HT-29 (cell line): ENCODE measurements around the gene KIFBP. TPM values are rescaled to one million over a fixed set of nuclear protein-coding genes. Genes with fewer than 3 reads are reported as not detected.
A peak's percentile ranks its signal among the peaks of the same experiment; 100 is the strongest.

Source experiments
- DNase-seq: peaks from one replicate; pipeline ENCODE4 v3.0.0-alpha.2; 2015; ENCODE audit warnings: low spot score
- total RNA-seq: library from RNA; depleted of rRNA; stranded (reverse); fragments of >200 nt; shearing (Covaris generic); gene quantifications from 2 replicates; pipeline ENCODE4 v1.2.3, GENCODE V29; 2014; rRNA removed

The KIFBP gene
- total RNA-seq, 1 experiment from 2014 or later, result 18.1 TPM

DNA sequence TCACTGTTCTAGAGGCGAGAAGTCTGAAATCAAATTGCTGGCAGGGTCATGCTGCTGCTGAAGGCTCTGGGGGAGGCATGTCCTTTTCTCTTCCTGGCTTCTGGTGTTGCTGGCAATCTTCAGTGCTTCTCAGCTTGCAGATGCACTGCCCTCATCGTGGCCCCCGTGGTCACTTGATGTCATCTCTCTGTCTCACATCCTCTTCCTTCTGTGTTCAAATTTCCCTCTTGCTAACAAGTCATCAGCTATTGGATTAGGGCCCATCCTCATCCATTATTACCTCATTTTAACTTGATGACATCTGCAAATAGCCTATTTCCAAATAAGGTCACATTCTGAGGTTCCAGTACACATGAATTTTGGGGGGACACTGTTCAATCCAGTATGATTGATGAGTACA, 62.7 kb downstream of the KIFBP start:
- DNase-seq, result no peak

- DNase-seq, result no peak
Observed at GRCh38 chr10:69051710-69052487, 63.3 kb downstream of the KIFBP start.

DNA sequence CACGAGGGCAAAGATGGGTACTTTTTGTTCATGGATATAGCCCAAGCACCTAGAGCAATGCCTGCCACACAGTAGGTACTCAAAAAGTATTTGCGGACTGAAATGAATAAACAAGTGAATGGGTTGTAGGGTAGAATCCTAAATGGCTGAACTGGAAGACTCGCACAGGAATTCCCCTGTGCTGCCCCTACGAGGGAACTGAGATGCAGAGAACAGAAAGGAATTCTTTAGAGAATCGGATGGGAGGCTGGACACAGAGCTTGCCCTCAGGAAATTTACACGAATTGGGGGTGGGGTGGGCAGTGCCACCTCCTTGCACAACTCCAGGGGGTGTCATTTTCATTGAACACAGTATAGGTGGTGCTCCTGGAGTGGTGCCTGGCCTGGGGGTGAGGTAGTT, 64.1 kb downstream of the KIFBP start:
- DNase-seq, result no peak

DNA sequence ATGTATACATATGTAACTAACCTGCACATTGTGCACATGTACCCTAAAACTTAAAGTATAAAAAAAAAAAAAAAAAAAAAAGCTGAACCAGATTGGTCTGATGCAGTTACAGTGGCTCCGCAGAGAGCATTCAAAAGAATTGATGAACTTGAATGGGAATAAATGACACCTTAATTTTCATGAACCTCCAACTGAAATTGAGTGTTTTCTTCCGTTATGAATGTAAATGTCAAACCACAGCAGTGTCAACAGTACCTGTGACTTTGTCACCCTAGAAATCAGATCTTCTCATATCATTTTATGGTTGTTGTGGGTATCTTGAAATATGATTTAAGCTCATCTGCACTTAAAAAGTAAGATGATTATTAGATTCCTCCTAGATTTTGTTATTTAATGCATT, 66.6 kb downstream of the KIFBP start:
- DNase-seq, result no peak

- no peak for DNase-seq
Observed at GRCh38 chr10:69056129-69056528, 67.5 kb downstream of the KIFBP start.

DNA sequence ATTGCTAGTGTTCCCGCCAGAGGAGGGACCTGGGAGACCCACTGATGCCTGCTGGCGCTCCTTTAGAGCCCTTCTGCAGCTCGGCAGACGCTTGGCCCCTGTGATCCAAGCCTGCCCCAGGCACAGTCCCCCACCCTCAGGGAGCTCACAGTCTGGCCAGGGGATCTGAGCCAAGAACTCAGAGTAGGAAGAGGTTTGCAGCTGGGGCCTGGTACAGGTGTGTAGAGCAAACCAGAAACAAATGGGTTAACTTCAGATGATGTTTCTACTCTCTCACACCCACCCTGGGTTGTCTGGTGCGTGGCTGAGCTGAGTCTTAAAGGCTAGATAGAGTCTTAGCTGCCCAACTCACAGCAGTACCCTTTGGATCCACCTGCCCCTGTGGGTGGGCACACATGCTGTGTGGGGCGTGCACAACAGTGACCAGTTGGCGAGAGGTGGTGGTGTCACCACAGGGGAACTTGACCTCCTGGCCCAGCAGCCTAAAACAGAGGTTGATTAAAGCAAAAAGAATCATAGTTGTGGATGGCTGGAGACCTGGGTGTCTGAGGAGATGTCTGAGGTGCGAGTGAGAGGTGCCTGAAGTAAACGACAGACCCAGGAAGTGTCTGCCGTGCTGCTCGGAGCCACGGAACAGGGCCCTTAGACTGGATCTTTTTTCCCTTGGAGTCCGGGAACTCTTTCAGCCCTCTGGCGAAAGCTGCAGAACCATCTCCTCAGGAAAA, 68.1 kb downstream of the KIFBP start:
- DNase-seq, result no peak

DNA sequence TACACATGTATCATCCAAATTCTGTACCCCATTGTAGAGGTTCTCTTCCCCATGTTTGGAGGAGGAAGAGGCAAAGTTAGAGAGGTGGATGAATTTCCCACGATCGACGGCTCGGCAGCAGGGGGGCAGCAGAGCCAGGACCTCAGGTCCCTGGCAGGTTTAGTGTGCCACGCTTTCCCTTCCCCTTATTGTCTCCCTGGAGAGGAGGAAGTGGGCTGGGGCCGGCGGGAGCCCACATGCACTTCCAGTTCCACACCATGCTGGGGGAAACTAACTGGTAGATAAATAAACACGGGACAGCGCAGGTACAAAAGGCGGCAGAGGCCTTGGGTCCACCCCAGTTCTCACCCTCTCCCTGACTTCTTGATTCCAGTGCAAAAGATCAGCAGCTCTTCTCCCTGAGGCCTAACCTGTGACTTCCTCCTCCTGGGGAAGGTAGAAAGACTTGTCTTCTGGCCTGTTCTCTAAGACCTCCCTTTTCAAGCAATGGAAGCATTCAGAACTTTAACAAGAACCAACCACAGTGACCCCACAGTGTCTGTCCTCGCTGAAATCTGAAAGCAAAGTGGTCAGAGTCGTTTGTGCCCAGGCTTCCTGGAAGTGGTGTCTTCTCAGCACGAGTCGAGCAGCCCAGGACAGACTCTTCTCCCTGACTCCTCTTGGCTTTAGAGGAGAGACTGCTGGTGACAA, 68.8 kb downstream of the KIFBP start:
- DNase-seq, result no peak

GRCh38 chr10:69057951-69058297, 69.3 kb downstream of the KIFBP start:
- no peak for DNase-seq

DNA sequence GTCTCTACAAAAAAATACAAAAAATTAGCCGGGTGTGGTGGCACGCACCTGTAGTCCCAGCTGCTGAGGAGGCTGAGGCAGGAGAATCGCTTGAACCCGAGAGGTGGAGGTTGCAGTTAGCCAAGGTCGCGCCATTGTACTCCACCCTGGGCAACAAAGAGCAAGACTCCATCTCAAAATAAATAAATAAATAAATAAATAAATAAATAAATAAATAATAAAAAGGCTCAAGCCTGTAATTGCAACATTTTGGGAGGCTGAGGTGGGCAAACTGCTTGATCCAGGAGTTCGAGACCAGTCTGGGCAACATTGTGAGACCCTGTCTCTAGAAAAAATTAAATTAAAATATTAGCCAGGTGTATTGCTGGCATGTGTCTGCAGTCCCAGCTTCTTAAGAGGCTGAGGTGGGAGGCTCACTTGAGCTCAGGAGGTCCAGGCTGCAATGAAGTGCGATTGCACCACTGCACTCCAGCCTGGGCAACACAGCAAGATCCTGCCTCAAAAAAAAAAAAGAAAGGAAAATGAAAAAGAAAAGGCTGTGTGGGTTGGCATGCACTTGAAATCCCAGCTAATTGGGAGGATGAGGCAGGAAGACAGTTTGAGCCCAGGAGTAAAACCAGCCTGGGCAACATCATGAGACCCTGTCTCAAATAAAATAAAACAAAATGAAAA, 71.7 kb downstream of the KIFBP start:
- DNase-seq, result no peak

DNA sequence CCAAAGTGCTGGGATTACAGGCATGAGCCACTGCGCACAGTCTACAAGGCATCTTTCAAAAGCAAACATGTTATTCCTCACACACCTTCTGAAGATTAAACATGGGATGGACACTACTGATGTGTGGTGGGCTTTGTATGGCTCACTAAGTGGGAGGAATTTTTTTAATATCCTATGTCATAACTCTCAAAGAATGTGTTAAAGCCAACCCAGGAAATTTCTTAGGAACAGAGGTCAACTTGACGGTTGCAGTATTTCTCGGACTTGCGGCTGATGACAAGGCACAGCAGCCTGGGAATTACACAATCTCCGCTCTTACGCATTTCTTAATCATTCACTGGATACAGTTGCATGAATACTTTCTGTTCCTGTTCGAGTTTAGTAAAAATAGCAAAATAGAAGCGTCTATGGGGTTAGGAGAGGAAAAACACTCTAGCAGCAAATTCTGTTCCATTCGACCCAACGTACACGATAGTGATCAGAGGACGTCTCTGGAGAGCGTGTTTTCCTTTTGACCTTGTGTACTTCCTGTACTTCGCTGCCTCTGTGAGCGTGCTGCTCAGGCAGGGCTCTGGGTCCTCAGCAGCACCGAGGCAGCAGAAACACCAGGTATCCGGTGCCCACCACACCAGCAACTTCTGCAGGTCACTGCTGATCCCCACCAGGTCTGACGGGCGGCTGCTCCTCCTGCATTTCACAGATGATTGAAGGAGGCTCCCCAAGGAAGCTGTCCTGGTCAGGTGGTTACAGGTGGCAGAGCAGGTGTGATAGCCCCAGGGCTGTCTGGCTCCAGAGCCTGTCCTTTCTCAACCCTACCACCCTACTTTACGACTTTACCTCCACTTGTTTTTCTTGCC, 72.9 kb downstream of the KIFBP start:
- DNase-seq, result peak; percentile 69

- DNase-seq, result no peak
Observed at GRCh38 chr10:69062901-69063300, 74.3 kb downstream of the KIFBP start.

DNA sequence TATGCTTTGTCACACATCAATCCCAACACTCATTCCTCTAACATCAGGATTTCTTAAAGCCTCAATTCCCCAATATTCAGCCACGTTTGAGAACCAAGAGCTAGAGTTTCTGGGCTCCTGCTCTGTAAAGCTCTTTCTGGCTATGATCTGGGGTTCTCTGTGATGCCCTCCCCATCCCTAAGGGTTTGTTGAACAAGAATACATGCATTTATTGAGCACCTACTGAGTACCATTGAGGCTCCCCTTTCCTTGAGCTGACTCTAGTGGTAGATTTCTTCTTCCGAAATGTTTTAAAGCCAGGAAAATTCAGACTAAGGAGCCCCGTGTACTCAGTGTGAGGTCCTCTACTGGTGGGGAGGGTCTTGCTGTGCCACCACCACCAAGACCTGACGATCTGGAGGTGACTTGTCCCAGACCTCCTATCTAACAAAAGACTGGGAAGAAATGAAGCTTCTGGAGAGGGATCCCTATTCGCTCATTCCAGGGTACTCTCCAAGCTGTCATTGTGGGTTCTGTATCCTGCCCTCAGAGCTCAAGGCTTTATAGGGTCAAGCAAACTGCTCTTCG, 76.2 kb downstream of the KIFBP start:
- no peak for DNase-seq

GRCh38 chr10:69065406-69066361, 77.1 kb downstream of the KIFBP start:
- DNase-seq, result no peak

Other genes with a start within 250 kb of the KIFBP start
- 0.69 and 2.5 TPM in 2 replicates for gene STOX1, start 161.3 kb upstream of the KIFBP start, total RNA-seq
- gene DDX50, start 87.5 kb upstream of the KIFBP start, total RNA-seq, result 11.5 and 13.1 TPM in 2 replicates
- 80.6 and 82.2 TPM in 2 replicates for gene DDX21, start 32.6 kb upstream of the KIFBP start, total RNA-seq
- gene SRGN, start 99.3 kb downstream of the KIFBP start, total RNA-seq, result 0.13 TPM in 1 of 2 replicates, not detected in the other
- 10.3 TPM in 2 replicates for gene VPS26A, start 135.4 kb downstream of the KIFBP start, total RNA-seq
- gene SUPV3L1, start 191.4 kb downstream of the KIFBP start, total RNA-seq, result 24.6 and 27.0 TPM in 2 replicates
- 27.5 and 29.7 TPM in 2 replicates for gene HKDC1, start 231.5 kb downstream of the KIFBP start, total RNA-seq